ENCODE results near the gene VSIR. TPM values are rescaled to one million over a fixed set of nuclear protein-coding genes. Genes with fewer than 3 reads are reported as not detected.
A peak's percentile ranks its signal among the peaks of the same experiment; 100 is the strongest.

VSIR gene
- polyA plus RNA-seq, 1 experiment: 169 TPM

GRCh38 chr10:71756311-71757191, 16.8 kb downstream of the VSIR start:
- ChIA-PET POLR2A (no interaction called here), CTCF (interaction anchor here (0.7 to 5.5 kb wide), 10 partner anchors 9 to 140 kb away, joined by 3 to 31 read pairs (median 4); partner anchors contain the start of gene VSIR)
- DNase-seq (ENCODE audit: low read depth): peak; percentile 74
- Histone ChIP-seq H3K27me3 (ENCODE audit: control insufficient read depth, insufficient read depth, low read length) (no peaks in the 10 kb centered on the region), H3K4me3 (ENCODE audit: low read depth, low read length) (no peak overlapping the region), H3K36me3 (ENCODE audit: control insufficient read depth, insufficient read depth, low read length) (peaks cover 51% of the 10 kb centered on the region)
- no peak for TF ChIP-seq CTCF (IDR thresholded peaks at IDR 0.05; ENCODE audit: insufficient read depth, low read depth, low read length)

- TF ChIP-seq CTCF (IDR thresholded peaks at IDR 0.05; ENCODE audit: insufficient read depth, low read depth, low read length): no peak
- no peak for DNase-seq (ENCODE audit: low read depth)
- ChIA-PET CTCF (interaction anchor here (0.7 to 5.5 kb wide), 6 partner anchors 11 to 141 kb away, joined by 3 to 31 read pairs (median 4); partner anchors contain the start of gene VSIR), POLR2A (no interaction called here)
- Histone ChIP-seq H3K27me3 (ENCODE audit: control insufficient read depth, insufficient read depth, low read length) (no peaks in the 10 kb centered on the region), H3K36me3 (ENCODE audit: control insufficient read depth, insufficient read depth, low read length) (peaks cover 49% of the 10 kb centered on the region), H3K4me3 (ENCODE audit: low read depth, low read length) (no peak overlapping the region)
These were observed 18.0 kb downstream of the VSIR start for GRCh38 chr10:71755179-71755879.

- CTCF ChIA-PET: interaction anchor here (0.9 to 5.5 kb wide), 3 partner anchors 11 to 47 kb away, joined by 4 to 31 read pairs (median 18); partner anchors contain the start of gene VSIR
- TF ChIP-seq CTCF (IDR thresholded peaks at IDR 0.05; ENCODE audit: insufficient read depth, low read depth, low read length): no peak
These were observed 18.8 kb downstream of the VSIR start for GRCh38 chr10:71754562-71754961.

GRCh38 chr10:71753960-71754505, 19.3 kb downstream of the VSIR start:
- Histone ChIP-seq H3K36me3 (ENCODE audit: control insufficient read depth, insufficient read depth, low read length) (peaks cover 56% of the 10 kb centered on the region), H3K27me3 (ENCODE audit: control insufficient read depth, insufficient read depth, low read length) (no peaks in the 10 kb centered on the region), H3K4me3 (ENCODE audit: low read depth, low read length) (no peak overlapping the region)
- ChIA-PET CTCF (interaction anchor here (5.5 kb wide), 1 partner anchor 18 kb away, joined by 31 read pairs; the partner anchor contains the start of gene VSIR), POLR2A (no interaction called here)
- TF ChIP-seq CTCF (IDR thresholded peaks at IDR 0.05; ENCODE audit: insufficient read depth, low read depth, low read length): no peak
- DNase-seq (ENCODE audit: low read depth): no peak

More at GRCh38 chr10:71754562-71754961, 18.8 kb downstream of the VSIR start:
- Histone ChIP-seq H3K36me3 (ENCODE audit: control insufficient read depth, insufficient read depth, low read length) (peaks cover 55% of the 10 kb centered on the region), H3K27me3 (ENCODE audit: control insufficient read depth, insufficient read depth, low read length) (no peaks in the 10 kb centered on the region), H3K4me3 (ENCODE audit: low read depth, low read length) (no peak overlapping the region)
- DNase-seq (ENCODE audit: low read depth): no peak
- POLR2A ChIA-PET: no interaction called here
